ENCODE data around the gene JAKMIP3. TPM values are rescaled to one million over a fixed set of nuclear protein-coding genes. Genes with fewer than 3 reads are reported as not detected.

The JAKMIP3 gene
- total and polyA plus RNA-seq, 2 experiments from 2014 or later: 0.26 to 0.42 TPM

- no peak for DNase-seq (ENCODE audit: low read depth in 1 of 2, low spot score in 1 of 2)
- Histone ChIP-seq H3K27ac (no peak overlapping the region), H3K4me3 (no peak overlapping the region), H3K27me3 (no peaks in the 10 kb centered on the region), H3K36me3 (no peaks in the 10 kb centered on the region), H3K9me3 (ENCODE audit: low read depth) (no peaks in the 10 kb centered on the region), H3K4me1 (ENCODE audit: low read depth) (no peaks in the 10 kb centered on the region)
- TF ChIP-seq, protein P1, sequence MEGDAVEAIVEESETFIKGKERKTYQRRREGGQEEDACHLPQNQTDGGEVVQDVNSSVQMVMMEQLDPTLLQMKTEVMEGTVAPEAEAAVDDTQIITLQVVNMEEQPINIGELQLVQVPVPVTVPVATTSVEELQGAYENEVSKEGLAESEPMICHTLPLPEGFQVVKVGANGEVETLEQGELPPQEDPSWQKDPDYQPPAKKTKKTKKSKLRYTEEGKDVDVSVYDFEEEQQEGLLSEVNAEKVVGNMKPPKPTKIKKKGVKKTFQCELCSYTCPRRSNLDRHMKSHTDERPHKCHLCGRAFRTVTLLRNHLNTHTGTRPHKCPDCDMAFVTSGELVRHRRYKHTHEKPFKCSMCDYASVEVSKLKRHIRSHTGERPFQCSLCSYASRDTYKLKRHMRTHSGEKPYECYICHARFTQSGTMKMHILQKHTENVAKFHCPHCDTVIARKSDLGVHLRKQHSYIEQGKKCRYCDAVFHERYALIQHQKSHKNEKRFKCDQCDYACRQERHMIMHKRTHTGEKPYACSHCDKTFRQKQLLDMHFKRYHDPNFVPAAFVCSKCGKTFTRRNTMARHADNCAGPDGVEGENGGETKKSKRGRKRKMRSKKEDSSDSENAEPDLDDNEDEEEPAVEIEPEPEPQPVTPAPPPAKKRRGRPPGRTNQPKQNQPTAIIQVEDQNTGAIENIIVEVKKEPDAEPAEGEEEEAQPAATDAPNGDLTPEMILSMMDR (IDR thresholded peaks at IDR 0.05; ENCODE audit: low read depth, low read length): no peak
These were observed 31.2 kb downstream of the JAKMIP3 start for GRCh38 chr10:132096863-132097478.

- DNase-seq (ENCODE audit: low read depth in 1 of 2, low spot score in 1 of 2): no peak
- Histone ChIP-seq H3K27ac (no peak overlapping the region), H3K4me1 (ENCODE audit: low read depth) (no peaks in the 10 kb centered on the region), H3K9me3 (ENCODE audit: low read depth) (no peaks in the 10 kb centered on the region), H3K4me3 (no peak overlapping the region), H3K36me3 (no peaks in the 10 kb centered on the region), H3K27me3 (no peaks in the 10 kb centered on the region)
- TF ChIP-seq, protein P1 (IDR thresholded peaks at IDR 0.05; ENCODE audit: low read depth, low read length): no peak
These were observed 32.0 kb downstream of the JAKMIP3 start for GRCh38 chr10:132097609-132098377.

DNA sequence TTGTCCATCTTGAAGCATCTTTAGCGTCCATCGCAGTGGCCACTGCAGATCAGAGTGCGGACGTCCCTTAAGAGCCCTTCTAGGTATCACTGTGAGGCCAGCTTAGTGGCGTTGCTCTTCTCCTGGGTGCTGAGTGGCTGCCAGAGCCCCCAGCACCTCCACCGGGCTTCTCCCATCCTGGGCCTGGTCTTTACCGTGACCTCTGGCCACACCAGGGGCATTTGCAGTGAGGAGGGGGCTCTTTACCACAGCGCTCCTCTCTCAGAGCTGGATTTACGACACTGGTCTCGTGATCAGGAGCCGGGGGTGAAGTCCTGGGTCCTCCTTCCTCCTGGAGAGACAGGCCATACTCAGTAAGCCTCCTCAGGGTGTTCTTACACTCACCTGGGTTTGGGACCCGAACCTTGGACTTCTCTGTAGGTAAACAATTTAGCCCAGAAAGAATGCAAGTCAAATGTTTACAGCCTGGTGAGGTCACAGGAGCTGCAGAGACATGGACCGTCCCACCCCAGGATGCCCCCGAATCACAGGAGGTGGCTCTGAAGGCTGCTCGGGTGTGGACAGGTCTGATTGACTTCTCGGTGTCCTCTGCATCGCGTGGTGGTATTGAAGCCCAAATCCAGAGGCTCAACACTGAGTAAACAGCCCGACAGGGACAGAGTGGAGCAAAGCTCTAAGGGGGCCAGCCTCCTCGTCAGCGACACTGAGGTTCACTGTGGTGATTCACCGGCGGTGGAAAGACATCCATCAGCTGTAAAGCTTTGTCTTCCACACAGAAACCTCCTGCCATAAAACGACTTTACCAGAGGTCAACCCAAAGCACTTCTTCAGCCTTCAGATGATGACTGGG lies 33.0 kb downstream of the JAKMIP3 start:
- Histone ChIP-seq H3K36me3 (no peaks in the 10 kb centered on the region), H3K4me3 (no peak overlapping the region), H3K27ac (no peak overlapping the region), H3K27me3 (no peaks in the 10 kb centered on the region), H3K9me3 (ENCODE audit: low read depth) (no peaks in the 10 kb centered on the region), H3K4me1 (ENCODE audit: low read depth) (no peaks in the 10 kb centered on the region)
- TF ChIP-seq, protein P1 (IDR thresholded peaks at IDR 0.05; ENCODE audit: low read depth, low read length): no peak
- no peak for DNase-seq (ENCODE audit: low read depth in 1 of 2, low spot score in 1 of 2)

DNA sequence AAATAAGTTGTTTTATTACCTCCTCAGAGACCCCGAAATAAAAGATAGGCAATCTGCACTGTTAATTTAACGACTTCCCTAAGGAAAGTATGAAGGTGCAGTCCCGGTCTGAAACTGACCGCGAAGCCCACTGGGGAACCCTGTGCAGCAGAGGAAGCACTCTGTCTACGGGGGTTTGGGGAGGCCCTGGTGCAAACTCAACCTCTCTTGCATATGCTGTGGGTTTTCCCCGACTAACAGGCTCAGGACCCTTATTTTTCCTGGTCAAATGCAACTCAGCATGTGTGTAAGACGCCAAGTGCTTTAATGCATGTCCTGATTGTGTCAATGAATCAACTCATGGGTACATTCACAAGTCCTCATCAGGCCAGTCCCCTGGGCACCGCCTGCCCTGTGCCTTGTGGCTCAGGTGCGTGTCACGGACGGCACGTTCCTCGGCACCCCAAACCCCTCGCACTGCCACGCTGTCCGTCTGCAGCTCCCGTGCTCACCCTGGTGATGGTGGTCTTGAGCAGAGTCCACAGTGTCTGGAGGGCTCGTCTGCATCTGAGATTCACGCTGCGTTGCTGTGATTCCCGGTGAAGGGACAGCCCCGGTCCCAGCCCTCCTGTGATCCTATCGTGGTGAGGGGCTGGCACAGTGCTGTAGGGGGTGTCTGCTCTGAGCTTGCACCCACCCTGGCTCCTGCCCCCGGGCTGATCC lies 33.8 kb downstream of the JAKMIP3 start:
- Histone ChIP-seq H3K9me3 (ENCODE audit: low read depth) (no peaks in the 10 kb centered on the region), H3K4me3 (no peak overlapping the region), H3K4me1 (ENCODE audit: low read depth) (no peaks in the 10 kb centered on the region), H3K27ac (no peak overlapping the region), H3K27me3 (no peaks in the 10 kb centered on the region), H3K36me3 (no peaks in the 10 kb centered on the region)
- TF ChIP-seq, protein P1 (IDR thresholded peaks at IDR 0.05; ENCODE audit: low read depth, low read length): no peak
- no peak for DNase-seq (ENCODE audit: low read depth in 1 of 2, low spot score in 1 of 2)

- TF ChIP-seq, protein P1 (IDR thresholded peaks at IDR 0.05; ENCODE audit: low read depth, low read length): no peak
- no peaks in the 10 kb centered on the region for H3K27me3 ChIP-seq
- no peaks in the 10 kb centered on the region for H3K4me1 ChIP-seq (ENCODE audit: low read depth)
- H3K36me3 ChIP-seq: no peaks in the 10 kb centered on the region
- no peak overlapping the region for H3K27ac ChIP-seq
- H3K4me3 ChIP-seq: no peak overlapping the region
- H3K9me3 ChIP-seq (ENCODE audit: low read depth): no peaks in the 10 kb centered on the region
- no peak for DNase-seq (ENCODE audit: low read depth in 1 of 2, low spot score in 1 of 2)
These were observed 34.3 kb downstream of the JAKMIP3 start for GRCh38 chr10:132100091-132100481.
